GM06990 (cell line): ENCODE results near the gene ADPGK.

ENCODE experiments used
- DNase-seq: peaks from one replicate; pipeline ENCODE4 v3.0.0-alpha.2; 2011; ENCODE audit not compliant: insufficient read length; ENCODE audit errors: extremely low read depth
- H3K27me3 ChIP-seq: replicated peaks from 2 replicates; pipeline ENCODE4 v1.6.0; 2011; ENCODE audit warnings: low read length; ENCODE audit not compliant: control insufficient read depth, insufficient read depth
- H3K36me3 ChIP-seq: 2 replicates; pipeline ENCODE4 v1.5.1; 2011; ENCODE audit warnings: low read length; ENCODE audit not compliant: control insufficient read depth, insufficient read depth
- H3K4me3 ChIP-seq: replicated peaks from 2 replicates; pipeline ENCODE4 v1.5.1; 2011; ENCODE audit warnings: low read depth, mild to moderate bottlenecking, control low read depth, low read length
- TF ChIP-seq, protein P1 (sequence below): IDR thresholded peaks from 2 replicates; pipeline ENCODE4 v1.5.1; 2011; ENCODE audit warnings: low read length, control low read depth, mild to moderate bottlenecking, inconsistent platforms; ENCODE audit not compliant: insufficient read depth, poor library complexity, severe bottlenecking

Gene ADPGK

DNA sequence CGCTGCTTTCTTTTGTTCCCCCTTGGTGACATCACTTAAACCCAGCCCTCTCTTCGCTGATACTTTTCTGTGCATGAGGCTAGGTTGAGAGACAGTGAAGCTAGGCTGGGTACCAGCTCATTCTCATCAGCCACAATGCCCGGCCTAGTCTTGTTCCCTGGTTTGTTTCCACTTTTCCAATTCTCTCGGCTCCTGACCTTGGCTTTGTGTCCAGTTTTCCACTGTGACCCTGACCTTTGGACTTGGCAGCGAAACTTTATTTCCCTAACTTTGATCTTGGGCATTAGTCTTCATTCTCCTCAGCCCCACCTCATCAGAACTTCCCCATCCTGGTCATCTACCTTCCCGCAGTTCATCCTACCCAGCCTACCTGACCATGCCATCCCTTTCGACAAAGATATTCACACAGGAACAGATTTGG lies 908 bp upstream of the ADPGK start:
- Histone ChIP-seq H3K36me3 (peaks cover 3% of the 10 kb centered on the region; the same call in 1 of the 2 replicates), H3K4me3 (peak overlapping the region; percentile 97), H3K27me3 (no peaks in the 10 kb centered on the region)
- no peak for DNase-seq
- TF ChIP-seq, protein P1, sequence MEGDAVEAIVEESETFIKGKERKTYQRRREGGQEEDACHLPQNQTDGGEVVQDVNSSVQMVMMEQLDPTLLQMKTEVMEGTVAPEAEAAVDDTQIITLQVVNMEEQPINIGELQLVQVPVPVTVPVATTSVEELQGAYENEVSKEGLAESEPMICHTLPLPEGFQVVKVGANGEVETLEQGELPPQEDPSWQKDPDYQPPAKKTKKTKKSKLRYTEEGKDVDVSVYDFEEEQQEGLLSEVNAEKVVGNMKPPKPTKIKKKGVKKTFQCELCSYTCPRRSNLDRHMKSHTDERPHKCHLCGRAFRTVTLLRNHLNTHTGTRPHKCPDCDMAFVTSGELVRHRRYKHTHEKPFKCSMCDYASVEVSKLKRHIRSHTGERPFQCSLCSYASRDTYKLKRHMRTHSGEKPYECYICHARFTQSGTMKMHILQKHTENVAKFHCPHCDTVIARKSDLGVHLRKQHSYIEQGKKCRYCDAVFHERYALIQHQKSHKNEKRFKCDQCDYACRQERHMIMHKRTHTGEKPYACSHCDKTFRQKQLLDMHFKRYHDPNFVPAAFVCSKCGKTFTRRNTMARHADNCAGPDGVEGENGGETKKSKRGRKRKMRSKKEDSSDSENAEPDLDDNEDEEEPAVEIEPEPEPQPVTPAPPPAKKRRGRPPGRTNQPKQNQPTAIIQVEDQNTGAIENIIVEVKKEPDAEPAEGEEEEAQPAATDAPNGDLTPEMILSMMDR, result no peak

DNA sequence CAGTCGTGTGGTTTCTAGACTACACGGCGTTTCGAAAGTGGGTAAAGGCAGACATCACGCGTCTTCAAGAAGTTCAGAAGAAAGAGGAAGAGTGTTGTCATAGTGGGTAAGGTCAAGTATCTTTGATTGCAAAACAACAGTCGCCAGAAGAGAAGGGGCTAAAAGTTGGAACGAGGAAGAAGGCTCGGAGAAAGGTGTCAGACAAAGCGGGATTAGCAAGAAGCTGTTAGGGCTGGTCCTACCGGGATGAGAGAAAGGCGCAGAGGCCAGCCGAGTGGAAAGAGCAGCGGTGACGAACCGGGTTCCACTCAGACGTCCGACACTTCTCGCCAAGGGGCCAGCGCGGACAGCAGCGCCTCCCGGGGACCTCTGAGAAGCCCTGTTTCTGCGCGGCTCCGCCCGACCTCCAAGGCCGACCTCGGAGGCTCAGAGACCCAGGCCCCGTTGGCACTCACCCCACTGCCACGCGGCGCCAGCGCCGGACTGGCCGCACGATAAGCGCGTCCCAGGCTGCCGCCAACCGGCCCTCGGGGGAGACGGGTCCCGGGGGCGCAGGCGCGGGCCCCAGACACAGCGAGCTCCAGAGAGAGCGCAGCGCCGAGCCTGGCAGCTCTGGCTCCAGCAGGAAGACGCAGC lies 436 bp downstream of the ADPGK start:
- Histone ChIP-seq H3K27me3 (no peaks in the 10 kb centered on the region), H3K36me3 (peaks cover 3% of the 10 kb centered on the region), H3K4me3 (peak overlapping the region; percentile 97)
- TF ChIP-seq, protein P1, result no peak
- DNase-seq, result no peak

DNA sequence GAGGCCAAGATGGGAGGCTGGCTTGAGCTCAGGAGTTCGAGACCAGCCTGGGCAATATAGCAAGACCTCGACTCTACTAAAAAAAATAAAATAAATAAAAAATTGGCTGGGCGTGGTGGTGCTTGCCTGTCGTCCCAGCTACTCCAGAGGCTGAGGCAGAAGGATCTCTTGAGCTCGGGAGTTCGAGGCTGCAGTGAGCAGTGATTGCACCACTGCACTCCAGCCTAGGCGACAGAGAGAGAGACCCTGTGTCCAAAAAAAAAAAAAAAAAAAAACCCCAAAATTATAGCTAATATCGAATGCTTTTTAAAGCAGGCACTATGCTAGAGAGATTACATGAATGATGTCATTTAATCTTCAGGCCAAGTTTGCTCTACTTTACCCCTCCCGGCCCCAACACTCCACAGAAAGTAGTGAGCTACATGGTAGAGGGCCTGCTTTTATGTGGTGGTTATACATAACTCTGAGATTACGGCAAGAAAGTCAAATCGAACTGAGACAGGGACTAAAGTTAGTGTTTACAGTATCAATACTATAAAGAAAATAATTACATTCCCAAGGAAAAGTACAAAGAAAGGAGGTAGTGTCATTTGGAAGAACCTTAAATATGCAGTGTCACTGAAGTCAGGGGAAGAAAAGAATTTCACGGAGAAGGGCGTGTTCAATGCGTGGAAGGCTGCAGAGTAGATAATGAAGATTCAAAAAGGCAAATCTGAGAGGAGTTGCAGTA lies 1.1 kb downstream of the ADPGK start:
- Histone ChIP-seq H3K27me3 (no peaks in the 10 kb centered on the region), H3K36me3 (peaks cover 3% of the 10 kb centered on the region), H3K4me3 (peak overlapping the region; percentile 97)
- TF ChIP-seq, protein P1, result no peak
- DNase-seq, result no peak

DNA sequence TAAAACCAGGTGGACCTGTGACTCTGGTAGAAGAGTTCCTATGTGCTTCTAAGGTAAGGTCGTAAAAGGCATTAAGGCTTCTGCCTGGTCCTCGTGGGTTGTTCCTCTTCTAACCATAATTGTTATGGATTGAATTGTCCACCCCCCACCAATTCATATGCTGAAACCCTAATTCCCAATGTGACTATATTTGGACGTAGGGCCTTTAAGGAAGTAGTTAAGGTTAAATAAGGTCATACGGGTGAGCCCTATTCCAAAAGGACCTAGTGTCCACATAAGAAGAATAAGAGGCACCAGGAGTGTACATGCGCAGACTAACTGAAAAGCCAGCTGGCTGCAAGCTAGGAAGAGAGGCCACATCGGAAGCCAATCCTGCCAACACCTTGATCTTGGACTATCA lies 1.9 kb downstream of the ADPGK start:
- no peaks in the 10 kb centered on the region for H3K27me3 ChIP-seq
- no peak for DNase-seq
- H3K4me3 ChIP-seq, result peak overlapping the region; percentile 97
- TF ChIP-seq, protein P1, result no peak
- peaks cover 3% of the 10 kb centered on the region for H3K36me3 ChIP-seq

DNA sequence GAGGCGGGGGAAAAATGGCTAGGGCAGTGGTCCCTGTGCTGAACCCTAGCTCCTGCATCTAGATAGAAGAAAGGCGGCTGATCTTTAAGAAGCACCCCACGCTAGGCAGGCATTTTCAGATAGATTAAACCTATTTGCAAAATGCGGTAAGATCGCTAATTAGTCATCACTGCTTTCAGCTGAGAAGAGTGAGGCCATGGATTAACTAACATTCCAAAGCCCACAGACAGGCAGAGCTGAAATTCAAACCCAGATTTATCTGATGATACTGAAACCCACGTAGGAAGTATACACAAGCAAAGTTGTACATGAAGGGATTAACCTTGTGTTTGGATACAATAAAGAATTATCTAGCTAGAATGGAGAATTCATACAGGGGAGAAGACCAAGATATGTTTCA lies 4.8 kb downstream of the ADPGK start:
- TF ChIP-seq, protein P1, result no peak
- Histone ChIP-seq H3K27me3 (no peaks in the 10 kb centered on the region), H3K4me3 (no peak overlapping the region), H3K36me3 (peaks cover 12% of the 10 kb centered on the region)
- DNase-seq, result no peak
